Mucosa of stomach (tissue), 1 donor: Measurements from ENCODE around the gene TMC7.

ENCODE experiments used
- H3K27me3 ChIP-seq: one replicate; pipeline ENCODE4 v1.7.0; 2013; ENCODE audit warnings: mild to moderate bottlenecking, low read length; ENCODE audit not compliant: control insufficient read depth, insufficient read depth
- H3K36me3 ChIP-seq: one replicate; pipeline ENCODE4 v1.7.0; 2013; ENCODE audit warnings: low read length; ENCODE audit not compliant: control insufficient read depth, insufficient read depth
- H3K4me1 ChIP-seq: one replicate; pipeline ENCODE4 v1.7.0; 2013; ENCODE audit warnings: mild to moderate bottlenecking, low read length; ENCODE audit not compliant: control insufficient read depth, insufficient read depth
- H3K4me3 ChIP-seq: one replicate; pipeline ENCODE4 v1.7.0; 2013; ENCODE audit warnings: low read length
- H3K9ac ChIP-seq: one replicate; pipeline ENCODE4 v1.7.0; 2013; ENCODE audit warnings: mild to moderate bottlenecking, low read length, moderate library complexity
- H3K9me3 ChIP-seq: one replicate; pipeline ENCODE4 v1.7.0; 2013; ENCODE audit warnings: mild to moderate bottlenecking, low read length, moderate library complexity; ENCODE audit not compliant: control insufficient read depth
- donor health status: Pancreatic carcinoma.

Gene TMC7

DNA sequence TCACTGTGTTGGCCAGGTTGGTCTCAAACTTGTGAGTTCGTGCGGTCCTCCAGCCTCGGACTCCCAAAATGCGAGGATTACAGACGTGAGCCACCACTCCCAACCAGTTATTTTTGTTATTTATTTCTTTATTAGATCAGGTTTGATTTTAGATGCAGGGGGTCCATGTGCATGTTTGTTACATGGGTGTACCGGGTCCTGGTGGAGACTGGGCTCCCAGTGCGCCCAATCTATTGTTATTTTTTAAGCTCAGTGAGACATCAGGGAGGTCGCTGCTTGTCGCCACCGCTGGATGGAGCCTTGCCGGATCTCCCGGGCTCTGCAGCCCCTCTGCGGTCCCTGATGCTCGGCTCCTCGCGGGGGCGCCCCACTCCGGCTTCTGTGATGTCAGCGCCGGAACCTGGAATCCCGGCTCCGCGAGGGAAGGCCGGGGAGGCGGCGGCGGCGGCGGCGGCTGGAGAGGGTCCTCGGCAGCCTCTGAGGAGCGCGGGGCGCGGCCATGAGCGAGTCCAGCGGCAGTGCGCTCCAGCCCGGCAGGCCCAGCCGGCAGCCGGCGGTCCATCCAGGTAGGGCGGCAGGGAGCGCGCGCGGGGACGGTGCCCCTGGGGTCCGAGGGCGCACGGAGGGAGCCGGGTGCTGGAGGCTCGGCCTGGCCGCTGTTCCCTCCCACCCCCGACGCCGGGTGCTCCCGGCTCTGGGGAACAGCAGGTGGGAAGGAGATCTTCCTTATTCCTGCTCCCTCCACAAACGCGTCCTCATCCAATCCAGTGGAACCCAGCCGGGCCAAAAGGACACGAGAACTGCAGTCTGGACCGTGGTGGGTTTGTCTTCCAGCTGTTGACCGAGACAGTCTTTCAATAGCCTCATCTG lies at the start of gene TMC7:
TMC7 (plus strand) TSS at position 370 of the 870 bp plus-strand sequence; CDS start at position 500, 130 bp downstream.
- Histone ChIP-seq H3K4me1 (peaks cover 4% of the 10 kb centered on the region), H3K4me3 (peak within 1 kb of the TSS; percentile 1), H3K36me3 (no peaks in the 10 kb centered on the region), H3K9ac (peak within 1 kb of the TSS; percentile 74), H3K27me3 (no peaks in the 10 kb centered on the region), H3K9me3 (no peaks in the 10 kb centered on the region)

- no peak overlapping the region for H3K4me3 ChIP-seq
- no peaks in the 10 kb centered on the region for H3K9me3 ChIP-seq
- peaks cover 8% of the 10 kb centered on the region for H3K4me1 ChIP-seq
- no peak overlapping the region for H3K9ac ChIP-seq
- no peaks in the 10 kb centered on the region for H3K27me3 ChIP-seq
- no peaks in the 10 kb centered on the region for H3K36me3 ChIP-seq
Observed at GRCh38 chr16:18936727-18937340, 46.9 kb upstream of the TMC7 start.

DNA sequence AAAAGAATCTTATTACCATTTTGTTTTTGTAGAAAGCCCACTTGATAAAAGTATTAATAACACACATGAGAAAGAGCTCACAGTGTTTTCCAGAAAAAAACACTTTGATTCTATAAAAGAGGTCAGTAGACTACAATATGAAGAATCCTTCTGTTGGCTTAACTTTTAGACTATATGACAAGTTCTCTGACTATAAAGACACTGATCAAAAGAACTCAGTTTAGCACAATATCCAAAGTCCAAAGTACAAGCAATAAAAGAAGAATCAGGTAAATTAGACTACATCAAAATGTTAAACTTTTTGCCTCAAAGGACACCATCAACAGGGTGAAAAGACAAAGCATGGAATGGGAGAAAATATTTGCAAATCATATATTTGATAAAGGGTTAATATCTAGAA lies 46.3 kb upstream of the TMC7 start:
- Histone ChIP-seq H3K9ac (no peak overlapping the region), H3K9me3 (no peaks in the 10 kb centered on the region), H3K27me3 (no peaks in the 10 kb centered on the region), H3K4me3 (no peak overlapping the region), H3K36me3 (no peaks in the 10 kb centered on the region), H3K4me1 (peaks cover 8% of the 10 kb centered on the region)

GRCh38 chr16:18938986-18939385 lies 44.7 kb upstream of the TMC7 start:
- Histone ChIP-seq H3K9ac (no peak overlapping the region), H3K9me3 (no peaks in the 10 kb centered on the region), H3K36me3 (no peaks in the 10 kb centered on the region), H3K27me3 (no peaks in the 10 kb centered on the region), H3K4me1 (no peaks in the 10 kb centered on the region), H3K4me3 (no peak overlapping the region)

- no peak overlapping the region for H3K9ac ChIP-seq
- H3K4me3 ChIP-seq = no peak overlapping the region
- no peaks in the 10 kb centered on the region for H3K9me3 ChIP-seq
- H3K27me3 ChIP-seq = no peaks in the 10 kb centered on the region
- H3K4me1 ChIP-seq = peaks cover 8% of the 10 kb centered on the region
- H3K36me3 ChIP-seq = no peaks in the 10 kb centered on the region
Observed at GRCh38 chr16:18941471-18941870, 42.3 kb upstream of the TMC7 start.

GRCh38 chr16:18942061-18942460 lies 41.7 kb upstream of the TMC7 start:
- Histone ChIP-seq H3K4me1 (peaks cover 8% of the 10 kb centered on the region), H3K9ac (no peak overlapping the region), H3K4me3 (no peak overlapping the region), H3K27me3 (no peaks in the 10 kb centered on the region), H3K36me3 (no peaks in the 10 kb centered on the region), H3K9me3 (no peaks in the 10 kb centered on the region)

- H3K4me3 ChIP-seq = no peak overlapping the region
- no peaks in the 10 kb centered on the region for H3K9me3 ChIP-seq
- H3K27me3 ChIP-seq = no peaks in the 10 kb centered on the region
- H3K4me1 ChIP-seq = peaks cover 8% of the 10 kb centered on the region
- H3K36me3 ChIP-seq = no peaks in the 10 kb centered on the region
- no peak overlapping the region for H3K9ac ChIP-seq
Observed at GRCh38 chr16:18943414-18943813, 40.3 kb upstream of the TMC7 start.

GRCh38 chr16:18945233-18945632 lies 38.5 kb upstream of the TMC7 start:
- H3K4me3 ChIP-seq = no peak overlapping the region
- H3K27me3 ChIP-seq = no peaks in the 10 kb centered on the region
- H3K9ac ChIP-seq = peak overlapping the region; percentile 58
- peaks cover 8% of the 10 kb centered on the region for H3K4me1 ChIP-seq
- no peaks in the 10 kb centered on the region for H3K9me3 ChIP-seq
- no peaks in the 10 kb centered on the region for H3K36me3 ChIP-seq

DNA sequence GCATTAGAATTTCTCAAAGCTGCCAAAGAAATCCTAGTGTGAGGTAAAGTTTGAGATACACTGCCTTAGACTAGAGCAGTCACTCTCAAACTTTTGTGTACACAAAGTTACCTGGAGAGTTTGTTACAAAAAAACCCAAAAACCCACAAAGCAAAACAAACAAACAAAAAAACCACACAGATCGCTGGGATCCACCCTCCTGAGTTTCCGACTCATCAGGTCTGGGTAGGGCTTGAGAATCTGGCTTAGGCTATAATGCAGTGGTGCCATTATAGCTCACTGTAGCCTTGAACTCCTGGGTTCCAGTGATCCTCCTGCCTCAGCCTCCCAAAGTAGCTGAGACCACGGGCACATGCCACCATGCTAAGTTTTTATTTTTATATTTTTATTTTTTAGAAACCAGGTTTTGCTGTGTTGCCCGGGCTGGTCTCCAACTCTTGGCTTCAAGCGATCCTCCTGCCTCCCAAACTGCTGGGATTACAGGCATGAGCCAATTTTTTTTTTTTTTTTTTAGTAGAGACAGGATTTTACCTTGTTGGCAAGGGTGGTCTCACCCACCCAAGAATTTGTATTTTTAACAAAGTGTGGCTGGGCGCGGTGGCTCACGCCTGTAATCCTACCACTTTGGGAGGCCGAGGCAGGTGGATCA lies 35.2 kb upstream of the TMC7 start:
- Histone ChIP-seq H3K36me3 (no peaks in the 10 kb centered on the region), H3K4me3 (no peak overlapping the region), H3K27me3 (no peaks in the 10 kb centered on the region), H3K4me1 (peaks cover 8% of the 10 kb centered on the region), H3K9me3 (no peaks in the 10 kb centered on the region), H3K9ac (no peak overlapping the region)

DNA sequence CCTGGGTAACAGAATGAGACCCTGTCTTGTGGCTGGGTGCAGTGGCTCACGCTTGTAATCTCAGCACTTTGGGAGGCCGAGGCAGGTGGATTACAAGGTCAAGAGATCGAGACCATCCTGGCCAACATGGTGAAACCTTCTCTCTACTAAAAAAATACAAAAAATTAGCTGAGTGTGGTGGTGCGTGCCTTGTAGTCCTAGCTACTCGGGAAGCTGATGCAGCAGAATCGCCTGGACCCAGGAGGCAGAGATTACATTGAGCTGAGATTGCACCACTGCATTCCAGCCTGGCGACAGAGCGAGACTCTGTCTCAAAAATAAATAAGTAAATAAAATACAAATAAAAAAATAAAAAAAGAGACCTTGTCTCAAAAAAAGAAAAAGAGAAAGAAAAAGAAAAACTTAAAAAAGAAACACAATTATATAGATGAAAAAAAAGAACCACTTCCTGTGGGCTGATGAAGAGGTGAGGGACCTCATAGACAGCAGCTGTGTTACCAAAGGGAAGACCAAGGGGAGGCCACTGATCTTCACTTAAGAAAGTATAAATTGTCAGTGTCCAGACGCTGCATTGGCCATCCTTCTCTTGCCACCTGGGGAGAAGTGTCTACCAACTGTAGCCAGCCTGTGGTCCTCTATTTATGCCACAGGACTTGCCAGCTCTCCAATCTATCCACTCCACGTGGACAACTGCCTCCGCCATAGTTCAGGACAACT lies 33.1 kb upstream of the TMC7 start:
- Histone ChIP-seq H3K4me1 (peaks cover 8% of the 10 kb centered on the region), H3K9me3 (no peaks in the 10 kb centered on the region), H3K4me3 (no peak overlapping the region), H3K36me3 (no peaks in the 10 kb centered on the region), H3K9ac (no peak overlapping the region), H3K27me3 (no peaks in the 10 kb centered on the region)

GRCh38 chr16:18953547-18953946 lies 30.2 kb upstream of the TMC7 start:
- Histone ChIP-seq H3K27me3 (no peaks in the 10 kb centered on the region), H3K4me1 (no peaks in the 10 kb centered on the region), H3K9ac (no peak overlapping the region), H3K9me3 (no peaks in the 10 kb centered on the region), H3K4me3 (no peak overlapping the region), H3K36me3 (no peaks in the 10 kb centered on the region)
